SK-N-SH treated with all-trans-retinoic acid at 6 μM for 48 hours (cell line): ENCODE results near the gene METAP1D.

Experiments
- ARNTL ChIP-seq: fragments of 450-650 bp; formaldehyde crosslinking; IDR thresholded peaks from 2 replicates; pipeline ENCODE4 v1.5.0; 2020; ENCODE audit warnings: low read depth, mild to moderate bottlenecking, moderate library complexity, borderline replicate concordance
- BACH2 ChIP-seq: fragments of 250-450 bp; sonication (Bioruptor Pico); IDR thresholded peaks from 2 replicates; pipeline ENCODE4 v1.9.0; 2021; ENCODE audit warnings: mild to moderate bottlenecking, borderline replicate concordance
- GLIS3 ChIP-seq: fragments of 250-450 bp; sonication (Bioruptor Pico); IDR thresholded peaks from 2 replicates; pipeline ENCODE4 v1.5.0; 2020; ENCODE audit warnings: mild to moderate bottlenecking, moderate library complexity
- OSR1 ChIP-seq: fragments of 250-450 bp; sonication (Bioruptor Pico); IDR thresholded peaks from 2 replicates; pipeline ENCODE4 v1.8.0; 2022; ENCODE audit warnings: moderate library complexity, mild to moderate bottlenecking, inconsistent platforms
- PATZ1 ChIP-seq: fragments of 250-450 bp; sonication (Bioruptor Pico); IDR thresholded peaks from 2 replicates; pipeline ENCODE4 v1.8.0; 2020; ENCODE audit warnings: mild to moderate bottlenecking, moderate library complexity, borderline replicate concordance
- POU6F1 ChIP-seq: fragments of 250-450 bp; sonication (Bioruptor Pico); IDR thresholded peaks from 2 replicates; pipeline ENCODE4 v1.8.0; 2021; ENCODE audit warnings: low read depth, mild to moderate bottlenecking, moderate library complexity, borderline replicate concordance
- RARB ChIP-seq: fragments of 250-450 bp; sonication (Bioruptor Pico); IDR thresholded peaks from 2 replicates; pipeline ENCODE4 v1.8.0; 2021; ENCODE audit warnings: mild to moderate bottlenecking, moderate library complexity
- TOX ChIP-seq: fragments of 250-450 bp; sonication (Bioruptor Pico); IDR thresholded peaks from 2 replicates; pipeline ENCODE4 v1.8.0; 2021; ENCODE audit warnings: mild to moderate bottlenecking, moderate library complexity, borderline replicate concordance
- ZC3H10 ChIP-seq: fragments of 250-450 bp; sonication (Bioruptor Pico); IDR thresholded peaks from 2 replicates; pipeline ENCODE4 v1.5.1; 2021; ENCODE audit warnings: mild to moderate bottlenecking, moderate library complexity
- ZFP3 ChIP-seq: fragments of 250-450 bp; sonication (Bioruptor Pico); IDR thresholded peaks from 2 replicates; pipeline ENCODE4 v1.5.0; 2020; ENCODE audit warnings: mild to moderate bottlenecking, moderate library complexity
- ZFP30 ChIP-seq: fragments of 450-650 bp; formaldehyde crosslinking; IDR thresholded peaks from 2 replicates; pipeline ENCODE4 v1.5.0; 2022; ENCODE audit warnings: mild to moderate bottlenecking, moderate library complexity
- ZNF70 ChIP-seq: fragments of 450-650 bp; formaldehyde crosslinking; IDR thresholded peaks from 2 replicates; pipeline ENCODE4 v1.5.0; 2020; ENCODE audit warnings: mild to moderate bottlenecking, moderate library complexity
- ZNF8 ChIP-seq: fragments of 450-650 bp; formaldehyde crosslinking; IDR thresholded peaks from 2 replicates; pipeline ENCODE4 v1.5.0; 2020; ENCODE audit warnings: mild to moderate bottlenecking, moderate library complexity
- TF ChIP-seq, protein P1 (sequence below): fragments of 250-450 bp; sonication (Bioruptor Pico); IDR thresholded peaks from 2 replicates; pipeline ENCODE4 v1.5.1; 2020; ENCODE audit warnings: low read depth, mild to moderate bottlenecking, moderate library complexity

DNA sequence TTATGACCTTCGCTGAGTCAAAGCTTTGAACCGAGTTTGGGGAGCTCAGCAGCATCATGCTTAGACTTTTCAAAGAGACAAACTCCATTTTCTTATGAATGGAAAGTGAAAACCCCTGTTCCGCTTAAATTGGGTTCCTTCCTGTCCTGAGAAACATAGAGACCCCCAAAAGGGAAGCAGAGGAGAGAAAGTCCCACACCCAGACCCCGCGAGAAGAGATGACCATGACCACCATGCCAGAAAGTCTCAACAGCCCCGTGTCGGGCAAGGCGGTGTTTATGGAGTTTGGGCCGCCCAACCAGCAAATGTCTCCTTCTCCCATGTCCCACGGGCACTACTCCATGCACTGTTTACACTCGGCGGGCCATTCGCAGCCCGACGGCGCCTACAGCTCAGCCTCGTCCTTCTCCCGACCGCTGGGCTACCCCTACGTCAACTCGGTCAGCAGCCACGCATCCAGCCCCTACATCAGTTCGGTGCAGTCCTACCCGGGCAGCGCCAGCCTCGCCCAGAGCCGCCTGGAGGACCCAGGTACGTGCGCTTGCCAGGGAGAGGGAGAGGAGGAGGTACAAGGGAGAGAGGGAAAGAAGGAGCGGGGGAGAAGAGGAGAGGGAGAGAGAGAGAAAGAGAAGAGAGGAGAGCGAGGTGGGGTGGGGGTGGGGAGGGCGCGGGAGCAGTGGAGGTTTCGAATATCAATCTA lies 85.9 kb downstream of the METAP1D start, which contains the start of gene DLX1:
- TF ChIP-seq ZNF70 (CRISPR knock-in tag) (no peak), ZC3H10 (no peak), ZFP3 (CRISPR knock-in tag) (no peak), BACH2 (CRISPR knock-in tag) (no peak), ZNF8 (no peak), TOX (CRISPR knock-in tag) (no peak), RARB (CRISPR knock-in tag) (no peak), ARNTL (CRISPR knock-in tag) (no peak), GLIS3 (CRISPR knock-in tag) (no peak), POU6F1 (CRISPR knock-in tag) (no peak), PATZ1 (CRISPR knock-in tag) (no peak), OSR1 (CRISPR knock-in tag) (no peak), ZFP30 (CRISPR knock-in tag) (no peak)
- TF ChIP-seq, protein P1, sequence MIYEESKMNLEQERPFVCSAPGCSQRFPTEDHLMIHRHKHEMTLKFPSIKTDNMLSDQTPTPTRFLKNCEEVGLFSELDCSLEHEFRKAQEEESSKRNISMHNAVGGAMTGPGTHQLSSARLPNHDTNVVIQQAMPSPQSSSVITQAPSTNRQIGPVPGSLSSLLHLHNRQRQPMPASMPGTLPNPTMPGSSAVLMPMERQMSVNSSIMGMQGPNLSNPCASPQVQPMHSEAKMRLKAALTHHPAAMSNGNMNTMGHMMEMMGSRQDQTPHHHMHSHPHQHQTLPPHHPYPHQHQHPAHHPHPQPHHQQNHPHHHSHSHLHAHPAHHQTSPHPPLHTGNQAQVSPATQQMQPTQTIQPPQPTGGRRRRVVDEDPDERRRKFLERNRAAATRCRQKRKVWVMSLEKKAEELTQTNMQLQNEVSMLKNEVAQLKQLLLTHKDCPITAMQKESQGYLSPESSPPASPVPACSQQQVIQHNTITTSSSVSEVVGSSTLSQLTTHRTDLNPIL (CRISPR knock-in tag), result no peak
